Left lung (tissue), 10 donors: ENCODE data around the gene SAPCD2. TPM values are rescaled to one million over a fixed set of nuclear protein-coding genes. Genes with fewer than 3 reads are reported as not detected.

Experiments
- ATAC-seq: fragments of 200-7000 bp; cut with Tn5 transposase; one replicate; pipeline ENCODE4 v1.9.1; 2020; ENCODE audit warnings: moderate library complexity
- DNase-seq, 4 donors: peaks; one replicate each; pipeline ENCODE4 v3.0.0-alpha.2; 2013 to 2020
- H3K27ac ChIP-seq, 2 donors: fragments of 200-600 bp; sonication (generic) in 1 of 2; one replicate each; pipeline versions ENCODE4 v1.5.0 to v1.8.0; 2020 to 2021
- H3K27me3 ChIP-seq, 2 donors: fragments of 200-600 bp; sonication (generic) in 1 of 2; one replicate each; pipeline versions ENCODE4 v1.5.0 to v1.8.0; 2020 to 2021
- H3K36me3 ChIP-seq, 2 donors: fragments of 200-600 bp; sonication (generic) in 1 of 2; one replicate each; pipeline versions ENCODE4 v1.5.0 to v1.8.0; 2020 to 2021
- H3K4me1 ChIP-seq, 2 donors: fragments of 200-600 bp; one replicate each; pipeline ENCODE4 v1.8.0; 2021
- H3K4me3 ChIP-seq, 2 donors: fragments of 200-600 bp; sonication (generic) in 1 of 2; one replicate each; pipeline versions ENCODE4 v1.5.0 to v1.8.0; 2020 to 2021; ENCODE audit warnings: mild to moderate bottlenecking in 1 of 2
- H3K9me3 ChIP-seq, 2 donors: fragments of 200-600 bp; sonication (generic) in 1 of 2; one replicate each; pipeline versions ENCODE4 v1.5.0 to v1.8.0; 2020 to 2021
- CTCF ChIP-seq, 2 donors: fragments of 200-600 bp; sonication (generic) in 1 of 2; IDR thresholded peaks; one replicate each; pipeline versions ENCODE4 v1.5.0 to v1.8.0; 2021; ENCODE audit warnings: antibody characterized with exemption in 2 of 2
- intact Hi-C, 2 donors: fragments of 100-400 bp; cut with DNase I; formaldehyde crosslinking; loops; one replicate each; pipeline versions ENCODE4 v1.11.2 to v1.14.2; 2022
- polyA plus RNA-seq, 6 donors: library from polyadenylated mRNA; unstranded; fragments of 120-200 nt; gene quantifications; one replicate each; pipeline ENCODE4 v1.2.1, GENCODE V29; 2013; ENCODE audit not compliant: insufficient read length in 6 of 6
- total RNA-seq, 2 donors: library from RNA; stranded (reverse); fragmentation: NEBNext Ultra II Directional; extraction: Animal tissue kit (Norgen Biotek cat#: 25700); gene quantifications; one replicate each; pipeline ENCODE4 v1.2.1, GENCODE V29; 2021
- donor health status: DM: no; HTN: yes; CAD: no.
- donor health status: DM: no; HTN: no; CAD: no.

Gene SAPCD2
- total and polyA plus RNA-seq, 8 donors, result 2.7 to 15.1 (median 9.1) TPM

DNA sequence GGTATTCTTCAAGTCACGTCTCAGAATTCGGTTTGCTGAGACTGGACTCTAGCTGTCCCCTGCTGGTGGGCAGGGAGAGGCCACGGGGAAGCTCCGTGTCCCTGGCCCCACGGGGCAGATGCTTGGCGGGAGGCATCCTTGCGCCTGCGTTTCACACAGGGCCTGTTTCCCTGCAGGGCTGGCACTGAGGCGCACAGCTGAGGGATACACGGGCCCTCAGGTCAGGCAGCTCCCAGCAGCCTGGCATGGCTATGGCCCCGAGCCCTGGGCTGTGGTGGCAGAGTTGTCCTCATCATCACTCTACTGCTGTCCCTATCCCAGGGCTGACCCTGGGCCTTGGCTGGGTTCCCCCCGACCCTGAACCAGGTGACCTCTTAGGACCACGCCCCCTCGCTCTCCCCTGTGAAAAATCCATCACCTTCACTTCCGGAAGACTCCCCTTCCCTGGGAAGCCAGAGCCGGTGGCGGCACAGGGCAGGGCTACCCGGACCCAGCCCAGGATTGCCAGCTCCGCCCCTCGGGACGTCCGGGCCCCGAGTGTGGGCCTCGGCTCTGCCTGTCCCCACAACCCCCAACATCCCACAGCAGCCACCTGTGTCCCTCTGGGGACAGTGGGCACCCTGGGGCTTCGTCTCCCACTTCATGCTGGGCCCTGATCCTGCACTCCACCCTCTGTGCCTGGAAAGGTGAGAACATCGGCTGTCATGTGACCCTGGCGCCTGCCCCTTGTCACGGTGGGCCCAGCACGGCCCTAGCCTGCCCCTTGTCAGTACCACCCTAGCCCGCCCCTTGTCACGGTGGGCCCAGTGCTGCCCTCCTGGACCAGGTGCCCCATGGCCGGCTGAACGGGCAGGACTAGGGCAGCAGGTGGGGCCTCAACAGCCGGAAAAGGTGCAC, 39.1 kb upstream of the SAPCD2 start:
- no peaks in the 10 kb centered on the region for H3K9me3 ChIP-seq
- H3K36me3 ChIP-seq, result peaks cover 0 to 86% of the 10 kb centered on the region in 2 donors
- H3K4me1 ChIP-seq, result peaks cover 0 to 12% of the 10 kb centered on the region in 2 donors
- peak in 1 of 4 donors; percentile 60 for DNase-seq
- H3K27ac ChIP-seq, result no peak overlapping the region
- no peak for ATAC-seq
- intact Hi-C loops, result no loop called here
- no peak for TF ChIP-seq CTCF (IDR thresholded peaks at IDR 0.05)
- no peaks in the 10 kb centered on the region for H3K27me3 ChIP-seq
- no peak overlapping the region for H3K4me3 ChIP-seq

GRCh38 chr9:137108608-137109249, 38.4 kb upstream of the SAPCD2 start:
- H3K9me3 ChIP-seq, result no peaks in the 10 kb centered on the region
- no peak for TF ChIP-seq CTCF (IDR thresholded peaks at IDR 0.05)
- peaks cover 0 to 94% of the 10 kb centered on the region in 2 donors for H3K36me3 ChIP-seq
- DNase-seq (peak in 1 of 4 donors; percentile 58), ATAC-seq (no peak)
- peaks cover 0 to 8% of the 10 kb centered on the region in 2 donors for H3K4me1 ChIP-seq
- intact Hi-C loops, result no loop called here
- no peak overlapping the region for H3K27ac ChIP-seq
- no peak overlapping the region for H3K4me3 ChIP-seq
- no peaks in the 10 kb centered on the region for H3K27me3 ChIP-seq

GRCh38 chr9:137107982-137108381, 37.6 kb upstream of the SAPCD2 start:
- ATAC-seq, result no peak
- H3K36me3 ChIP-seq, result peaks cover 0 to 97% of the 10 kb centered on the region in 2 donors
- intact Hi-C loops, result no loop called here

DNA sequence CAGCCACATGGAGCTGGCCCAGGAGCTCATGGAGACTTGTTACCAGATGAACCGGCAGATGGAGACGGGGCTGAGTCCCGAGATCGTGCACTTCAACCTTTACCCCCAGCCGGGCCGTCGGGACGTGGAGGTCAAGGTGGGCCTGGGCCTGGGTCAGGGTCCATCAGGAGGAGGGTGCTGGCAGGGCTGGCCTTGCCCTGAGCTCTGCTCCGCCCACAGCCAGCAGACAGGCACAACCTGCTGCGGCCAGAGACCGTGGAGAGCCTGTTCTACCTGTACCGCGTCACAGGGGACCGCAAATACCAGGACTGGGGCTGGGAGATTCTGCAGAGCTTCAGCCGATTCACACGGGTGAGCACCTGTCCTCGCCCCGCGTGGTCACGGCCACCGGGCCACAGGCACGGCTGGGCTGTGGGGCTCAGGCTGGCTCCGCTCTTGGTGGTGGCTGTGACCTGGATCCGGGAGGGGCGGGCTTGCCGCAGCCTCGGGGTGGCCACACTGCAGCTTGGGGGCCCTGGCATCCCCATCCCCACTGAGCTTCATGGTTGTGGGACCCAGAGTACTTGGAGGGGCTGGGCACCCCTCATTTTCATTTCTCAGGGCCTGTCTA, 37.1 kb upstream of the SAPCD2 start:
- no peak overlapping the region for H3K4me3 ChIP-seq
- no peaks in the 10 kb centered on the region for H3K4me1 ChIP-seq
- intact Hi-C loops, result no loop called here
- TF ChIP-seq CTCF (IDR thresholded peaks at IDR 0.05), result no peak
- peaks cover 0 to 97% of the 10 kb centered on the region in 2 donors for H3K36me3 ChIP-seq
- no peak for ATAC-seq
- no peak overlapping the region for H3K27ac ChIP-seq
- H3K9me3 ChIP-seq, result no peaks in the 10 kb centered on the region
- peak in 1 of 4 donors; percentile 65 for DNase-seq
- H3K27me3 ChIP-seq, result no peaks in the 10 kb centered on the region

More at GRCh38 chr9:137107982-137108381, 37.6 kb upstream of the SAPCD2 start:
- Histone ChIP-seq H3K27ac (no peak overlapping the region), H3K4me1 (peaks cover 0 to under 1% of the 10 kb centered on the region in 2 donors), H3K9me3 (no peaks in the 10 kb centered on the region), H3K27me3 (no peaks in the 10 kb centered on the region), H3K4me3 (no peak overlapping the region)
- DNase-seq, result peak in 1 of 4 donors; percentile 62
- TF ChIP-seq CTCF (IDR thresholded peaks at IDR 0.05), result no peak
